Caco-2 (cell line): ENCODE measurements around the gene TXNIP. TPM values are rescaled to one million over a fixed set of nuclear protein-coding genes. Genes with fewer than 3 reads are reported as not detected.

Source experiments
- Bru-seq: library from RNA; stranded (reverse); fragments of 400-500 nt; gene quantifications from one replicate; lab custom pipeline; 2021; lab: Mats Ljungman, UMichigan
- BruChase-seq, 2 experiments: library from RNA; stranded (reverse); fragments of 400-500 nt; gene quantifications; one replicate each; lab custom pipeline; 2021; lab: Mats Ljungman, UMichigan
- BruUV-seq: library from RNA; stranded (reverse); fragments of 400-500 nt; replicated peaks from 2 replicates; lab custom pipeline; 2021; lab: Mats Ljungman, UMichigan
- CTCF ChIA-PET: fragments of 300-600 bp; sonication (Branson Sonifier 250); formaldehyde crosslinking; loops from one replicate; lab custom pipeline; 2022; ENCODE audit warnings: antibody characterized with exemption; lab: Charles Lee
- POLR2A ChIA-PET: fragments of 300-600 bp; sonication (Branson Sonifier 250); formaldehyde crosslinking; loops from one replicate; lab custom pipeline; 2022; ENCODE audit warnings: antibody characterized with exemption; lab: Charles Lee
- DNase-seq, 2 experiments: peaks; one replicate each; pipeline versions ENCODE4 v3.0.0 to v3.0.0-alpha.2; 2020 to 2022
- H3K27me3 ChIP-seq: replicated peaks from 2 replicates; pipeline ENCODE4 v1.6.0; 2011; ENCODE audit warnings: low read length; ENCODE audit not compliant: control insufficient read depth, insufficient read depth
- H3K36me3 ChIP-seq: 2 replicates; pipeline ENCODE4 v1.5.1; 2011; ENCODE audit warnings: low read length; ENCODE audit not compliant: control insufficient read depth, insufficient read depth
- H3K4me1 ChIP-seq: fragments of 250-450 bp; sonication (Bioruptor Pico); 2 replicates; pipeline ENCODE4 v1.5.1; 2020; ENCODE audit warnings: mild to moderate bottlenecking
- H3K4me3 ChIP-seq: 2 replicates; pipeline ENCODE4 v1.5.1; 2011; ENCODE audit warnings: low read depth, mild to moderate bottlenecking, control low read depth, low read length
- H3K9me3 ChIP-seq: fragments of 250-450 bp; sonication (Bioruptor Pico); 2 replicates; pipeline ENCODE4 v1.5.1; 2020; ENCODE audit warnings: mild to moderate bottlenecking, moderate library complexity
- H3K27ac Mint-ChIP-seq: one replicate; pipeline ENCODE4 v1.8.0; 2022; ENCODE audit warnings: mixed read lengths; ENCODE audit not compliant: unreplicated experiment
- H3K27me3 Mint-ChIP-seq: one replicate; pipeline ENCODE4 v1.8.0; 2022; ENCODE audit warnings: mixed read lengths; ENCODE audit not compliant: insufficient read depth, unreplicated experiment
- H3K36me3 Mint-ChIP-seq: one replicate; pipeline ENCODE4 v1.8.0; 2022; ENCODE audit warnings: mild to moderate bottlenecking, mixed read lengths; ENCODE audit not compliant: insufficient read depth, unreplicated experiment
- H3K4me1 Mint-ChIP-seq: one replicate; pipeline ENCODE4 v1.8.0; 2022; ENCODE audit warnings: low read depth, mixed read lengths; ENCODE audit not compliant: unreplicated experiment
- H3K4me3 Mint-ChIP-seq: one replicate; pipeline ENCODE4 v1.8.0; 2022; ENCODE audit warnings: mild to moderate bottlenecking, moderate library complexity, mixed read lengths; ENCODE audit not compliant: unreplicated experiment
- H3K9me3 Mint-ChIP-seq: one replicate; pipeline ENCODE4 v1.8.0; 2022; ENCODE audit warnings: mixed read lengths; ENCODE audit not compliant: unreplicated experiment
- intact Hi-C: fragments of 100-400 bp; cut with micrococcal nuclease; formaldehyde crosslinking; loops from one replicate; pipeline ENCODE4 v1.10.0; 2022; ENCODE audit not compliant: unreplicated experiment
- long read RNA-seq: library from polyadenylated mRNA; stranded (forward); transcript quantifications from one replicate; pipeline ENCODE4 v2.0.0, GENCODE V29; 2022
- total RNA-seq: library from RNA; stranded (reverse); gene quantifications from 2 replicates; pipeline ENCODE4 v1.2.3, GENCODE V29; 2022
- TF ChIP-seq, protein P1 (sequence below), 2 experiments: fragments of 200-600 bp in 1 of 2; IDR thresholded peaks; 1 replicate in 1 of 2; 2 replicates in 1 of 2; pipeline versions ENCODE4 v1.5.1 to v1.8.0; 2011 to 2022; ENCODE audit warnings: antibody characterized with exemption in 1 of 2, control low read depth in 1 of 2, inconsistent platforms in 1 of 2, low read depth in 1 of 2, low read length in 1 of 2, mild to moderate bottlenecking in 1 of 2, moderate library complexity in 1 of 2; ENCODE audit not compliant: insufficient read depth in 1 of 2, severe bottlenecking in 1 of 2, unreplicated experiment in 1 of 2

TXNIP gene, protein sequence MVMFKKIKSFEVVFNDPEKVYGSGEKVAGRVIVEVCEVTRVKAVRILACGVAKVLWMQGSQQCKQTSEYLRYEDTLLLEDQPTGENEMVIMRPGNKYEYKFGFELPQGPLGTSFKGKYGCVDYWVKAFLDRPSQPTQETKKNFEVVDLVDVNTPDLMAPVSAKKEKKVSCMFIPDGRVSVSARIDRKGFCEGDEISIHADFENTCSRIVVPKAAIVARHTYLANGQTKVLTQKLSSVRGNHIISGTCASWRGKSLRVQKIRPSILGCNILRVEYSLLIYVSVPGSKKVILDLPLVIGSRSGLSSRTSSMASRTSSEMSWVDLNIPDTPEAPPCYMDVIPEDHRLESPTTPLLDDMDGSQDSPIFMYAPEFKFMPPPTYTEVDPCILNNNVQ
- total RNA-seq (27.5 and 38.6 TPM in 2 replicates), Bru-seq, nascent RNA (percentile 98 among the genes with signal in this experiment), BruChase-seq, experiment 1, labeled RNA remaining after a 2-hour chase (percentile 95 among the genes with signal in this experiment), BruChase-seq, experiment 2, labeled RNA remaining after a 6-hour chase (percentile 81 among the genes with signal in this experiment)
- long read RNA-seq, transcript TXNIP-204 (8 exons, 2,926 nt), result major isoform, 13 of 17 reads
- long read RNA-seq, partial matches to known transcripts, result 1 of 17 reads
- long read RNA-seq, other reads (novel, unspliced or antisense), result 2 of 17 reads

DNA sequence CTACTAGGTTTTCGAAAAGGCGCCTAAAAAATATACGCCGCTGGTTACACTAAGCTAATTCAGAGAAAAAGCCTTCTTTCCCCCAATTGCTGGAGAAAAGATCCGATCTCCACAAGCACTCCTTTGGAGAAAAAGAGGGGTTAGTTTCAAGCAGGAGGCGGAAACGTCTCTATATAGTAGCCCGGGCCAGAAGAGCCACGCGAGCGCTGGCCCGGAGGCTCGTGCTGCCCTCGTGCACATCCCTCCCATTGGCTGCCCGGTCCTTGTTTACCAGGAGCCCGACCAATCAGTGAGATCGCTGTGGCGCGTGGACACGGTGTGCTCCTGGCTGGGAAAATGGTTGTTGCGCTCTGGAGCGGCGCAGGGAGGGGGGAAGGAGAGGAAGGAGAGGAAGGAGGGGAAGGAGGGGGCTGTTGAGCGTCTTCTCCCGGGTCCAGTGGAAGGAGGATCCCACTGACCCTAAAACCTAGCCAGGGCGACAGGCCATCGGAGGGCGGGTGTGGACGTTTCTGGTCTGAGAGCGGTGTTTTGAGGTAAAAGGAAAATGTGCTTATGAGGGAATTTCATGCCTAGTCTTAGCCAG lies at the start of gene TXNIP:
Gene TXNIP, minus strand, starts transcription at position 147 of the 583 bp plus-strand sequence. CDS start 313 bp downstream, outside the sequence.
- H3K27me3 Mint-ChIP-seq, result no peaks in the 10 kb centered on the region
- BruUV-seq, result no TSS peak

DNA sequence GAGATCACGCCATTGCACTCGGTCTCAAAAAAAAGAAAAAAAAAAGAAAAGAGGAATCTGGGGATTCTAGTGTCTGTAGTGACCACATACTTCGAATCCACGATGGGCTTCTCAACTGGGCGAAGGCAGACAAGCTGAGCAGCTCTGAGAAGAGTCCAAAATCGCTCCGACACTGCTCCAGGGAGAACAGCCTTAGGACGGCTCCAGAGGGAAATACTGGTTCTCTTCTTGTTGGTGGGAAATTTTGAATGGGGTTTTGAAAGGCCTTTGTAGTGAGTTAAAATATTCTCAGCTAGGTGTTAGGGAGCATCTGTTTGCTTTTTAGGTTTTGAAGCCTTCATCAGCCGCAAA lies 43.4 kb upstream of the TXNIP start:
- Mint-ChIP-seq H3K27me3 (peaks cover 8% of the 10 kb centered on the region), H3K4me1 (peaks cover 13% of the 10 kb centered on the region), H3K9me3 (no peaks in the 10 kb centered on the region), H3K27ac (peak overlapping the region; percentile 100), H3K4me3 (peak overlapping the region; percentile 92), H3K36me3 (peaks cover 53% of the 10 kb centered on the region)
- CTCF ChIA-PET, result no interaction called here
- no peaks in the 10 kb centered on the region for H3K27me3 ChIP-seq
- no peaks in the 10 kb centered on the region for H3K36me3 ChIP-seq
- TF ChIP-seq, protein P1, sequence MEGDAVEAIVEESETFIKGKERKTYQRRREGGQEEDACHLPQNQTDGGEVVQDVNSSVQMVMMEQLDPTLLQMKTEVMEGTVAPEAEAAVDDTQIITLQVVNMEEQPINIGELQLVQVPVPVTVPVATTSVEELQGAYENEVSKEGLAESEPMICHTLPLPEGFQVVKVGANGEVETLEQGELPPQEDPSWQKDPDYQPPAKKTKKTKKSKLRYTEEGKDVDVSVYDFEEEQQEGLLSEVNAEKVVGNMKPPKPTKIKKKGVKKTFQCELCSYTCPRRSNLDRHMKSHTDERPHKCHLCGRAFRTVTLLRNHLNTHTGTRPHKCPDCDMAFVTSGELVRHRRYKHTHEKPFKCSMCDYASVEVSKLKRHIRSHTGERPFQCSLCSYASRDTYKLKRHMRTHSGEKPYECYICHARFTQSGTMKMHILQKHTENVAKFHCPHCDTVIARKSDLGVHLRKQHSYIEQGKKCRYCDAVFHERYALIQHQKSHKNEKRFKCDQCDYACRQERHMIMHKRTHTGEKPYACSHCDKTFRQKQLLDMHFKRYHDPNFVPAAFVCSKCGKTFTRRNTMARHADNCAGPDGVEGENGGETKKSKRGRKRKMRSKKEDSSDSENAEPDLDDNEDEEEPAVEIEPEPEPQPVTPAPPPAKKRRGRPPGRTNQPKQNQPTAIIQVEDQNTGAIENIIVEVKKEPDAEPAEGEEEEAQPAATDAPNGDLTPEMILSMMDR (IDR thresholded peaks at IDR 0.05; ENCODE audit: insufficient read depth in 1 of 2, low read depth in 1 of 2, low read length in 1 of 2, severe bottlenecking in 1 of 2, unreplicated experiment in 1 of 2), result no peak
- H3K9me3 ChIP-seq, result no peaks in the 10 kb centered on the region
- no peak for DNase-seq
- POLR2A ChIA-PET, result interaction anchor here (0.7 to 6.4 kb wide), 3 partner anchors 11 to 180 kb away, joined by 3 to 88 read pairs (median 6); no protein-coding TSS in a partner anchor
- intact Hi-C loops, result loop anchor here (1.0 to 5.0 kb wide), 3 partner anchors 11 to 148 kb away; partner anchors contain the start of genes ANKRD34A and POLR3GL
- no TSS peak for BruUV-seq
- H3K4me1 ChIP-seq, result 0 out of 2 replicates have a peak, but pooled peaks cover under 1% of the 10 kb centered on the region
- no peak overlapping the region for H3K4me3 ChIP-seq

More for the DNA sequence above, at the start of gene TXNIP:
- Histone ChIP-seq H3K36me3 (peaks cover 16% of the 10 kb centered on the region; the same call in 1 of the 2 replicates), H3K27me3 (no peaks in the 10 kb centered on the region), H3K4me3 (peak within 1 kb of the TSS; percentile 91), H3K4me1 (peaks cover 13% of the 10 kb centered on the region; the same call in 1 of the 2 replicates), H3K9me3 (no peaks in the 10 kb centered on the region)
- no peaks in the 10 kb centered on the region for H3K9me3 Mint-ChIP-seq
- H3K36me3 Mint-ChIP-seq, result peaks cover 43% of the 10 kb centered on the region
- H3K27ac Mint-ChIP-seq, result peak within 1 kb of the TSS; percentile 93
- TF ChIP-seq, protein P1 (IDR thresholded peaks at IDR 0.05; ENCODE audit: insufficient read depth in 1 of 2, low read depth in 1 of 2, low read length in 1 of 2, severe bottlenecking in 1 of 2, unreplicated experiment in 1 of 2), result no peak
- ChIA-PET POLR2A (interaction anchor here (0.6 to 1.0 kb wide), 3 partner anchors 17 to 25 kb away, joined by 3 to 4 read pairs (median 3); partner anchors contain the start of gene HJV), CTCF (interaction anchor here (1.1 to 1.7 kb wide), 2 partner anchors 17 to 105 kb away, joined by 3 to 4 read pairs; no protein-coding TSS in a partner anchor)
- intact Hi-C loops, result loop anchor here (1.0 kb wide), 3 partner anchors 11 to 32 kb away; partner anchors contain the start of genes ANKRD34A and POLR3GL
- peaks cover 15% of the 10 kb centered on the region for H3K4me1 Mint-ChIP-seq
- peak within 1 kb of the TSS; percentile 84 for H3K4me3 Mint-ChIP-seq
- peak; percentile 95 to 98 for DNase-seq
